Glutamatergic neuron (in vitro differentiated cells): ENCODE measurements around the gene PRAC1. TPM values are rescaled to one million over a fixed set of nuclear protein-coding genes. Genes with fewer than 3 reads are reported as not detected.

ENCODE experiments used
- DNase-seq: peaks from one replicate; pipeline ENCODE4 v3.0.0; 2022
- H3K27ac Mint-ChIP-seq: one replicate; pipeline ENCODE4 v1.8.0; 2020; ENCODE audit warnings: mild to moderate bottlenecking, mixed read lengths, inconsistent platforms; ENCODE audit not compliant: unreplicated experiment
- H3K27me3 Mint-ChIP-seq: one replicate; pipeline ENCODE4 v1.8.0; 2020; ENCODE audit warnings: mild to moderate bottlenecking, moderate library complexity, mixed read lengths, inconsistent platforms; ENCODE audit not compliant: unreplicated experiment
- H3K36me3 Mint-ChIP-seq: one replicate; pipeline ENCODE4 v1.8.0; 2020; ENCODE audit warnings: mild to moderate bottlenecking, mixed read lengths, inconsistent platforms; ENCODE audit not compliant: unreplicated experiment
- H3K4me1 Mint-ChIP-seq: one replicate; pipeline ENCODE4 v1.8.0; 2020; ENCODE audit warnings: mild to moderate bottlenecking, low read depth, mixed read lengths, inconsistent platforms; ENCODE audit not compliant: unreplicated experiment
- H3K4me3 Mint-ChIP-seq: one replicate; pipeline ENCODE4 v1.8.0; 2020; ENCODE audit warnings: mild to moderate bottlenecking, mixed read lengths, inconsistent platforms; ENCODE audit not compliant: unreplicated experiment
- H3K9me3 Mint-ChIP-seq: one replicate; pipeline ENCODE4 v1.8.0; 2020; ENCODE audit warnings: mild to moderate bottlenecking, moderate library complexity, mixed read lengths, inconsistent platforms; ENCODE audit not compliant: unreplicated experiment
- total RNA-seq: library from RNA; stranded (reverse); fragmentation: NEBNext Ultra II Directional; extraction: Animal tissue kit (Norgen Biotek cat#: 25700); gene quantifications from one replicate; pipeline ENCODE4 v1.2.1, GENCODE V29; 2021; ENCODE audit not compliant: unreplicated experiment
- TF ChIP-seq, protein P1 (sequence below): fragments of 200-600 bp; sonication (generic); IDR thresholded peaks from one replicate; pipeline ENCODE4 v1.5.0; 2021; ENCODE audit not compliant: partially characterized antibody, unreplicated experiment

The PRAC1 gene
- total RNA-seq, 1 donor from 2014 or later, result not detected

GRCh38 chr17:48722915-48723422, 651 bp upstream of the PRAC1 start, which contains the start of gene PRAC2:
Gene PRAC2, plus strand, starts transcription at chr17:48723185. Its CDS starts 1,226 bp downstream, at chr17:48724411.
- peak within 1 kb of the TSS; percentile 32 for H3K4me3 Mint-ChIP-seq
- H3K36me3 Mint-ChIP-seq, result peaks cover 3% of the 10 kb centered on the region
- TF ChIP-seq, protein P1, sequence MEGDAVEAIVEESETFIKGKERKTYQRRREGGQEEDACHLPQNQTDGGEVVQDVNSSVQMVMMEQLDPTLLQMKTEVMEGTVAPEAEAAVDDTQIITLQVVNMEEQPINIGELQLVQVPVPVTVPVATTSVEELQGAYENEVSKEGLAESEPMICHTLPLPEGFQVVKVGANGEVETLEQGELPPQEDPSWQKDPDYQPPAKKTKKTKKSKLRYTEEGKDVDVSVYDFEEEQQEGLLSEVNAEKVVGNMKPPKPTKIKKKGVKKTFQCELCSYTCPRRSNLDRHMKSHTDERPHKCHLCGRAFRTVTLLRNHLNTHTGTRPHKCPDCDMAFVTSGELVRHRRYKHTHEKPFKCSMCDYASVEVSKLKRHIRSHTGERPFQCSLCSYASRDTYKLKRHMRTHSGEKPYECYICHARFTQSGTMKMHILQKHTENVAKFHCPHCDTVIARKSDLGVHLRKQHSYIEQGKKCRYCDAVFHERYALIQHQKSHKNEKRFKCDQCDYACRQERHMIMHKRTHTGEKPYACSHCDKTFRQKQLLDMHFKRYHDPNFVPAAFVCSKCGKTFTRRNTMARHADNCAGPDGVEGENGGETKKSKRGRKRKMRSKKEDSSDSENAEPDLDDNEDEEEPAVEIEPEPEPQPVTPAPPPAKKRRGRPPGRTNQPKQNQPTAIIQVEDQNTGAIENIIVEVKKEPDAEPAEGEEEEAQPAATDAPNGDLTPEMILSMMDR, result no peak
- H3K27me3 Mint-ChIP-seq, result peaks cover 53% of the 10 kb centered on the region
- H3K27ac Mint-ChIP-seq, result no peak within 1 kb of the TSS
- DNase-seq, result no peak
- peaks cover 7% of the 10 kb centered on the region for H3K9me3 Mint-ChIP-seq
- H3K4me1 Mint-ChIP-seq, result peaks cover 3% of the 10 kb centered on the region

- Mint-ChIP-seq H3K4me3 (no peak overlapping the region), H3K36me3 (no peaks in the 10 kb centered on the region), H3K27ac (no peak overlapping the region), H3K27me3 (peaks cover 42% of the 10 kb centered on the region), H3K4me1 (peaks cover 3% of the 10 kb centered on the region), H3K9me3 (peaks cover 9% of the 10 kb centered on the region)
- TF ChIP-seq, protein P1, result no peak
- DNase-seq, result no peak
Observed at GRCh38 chr17:48721009-48721402, 1.3 kb downstream of the PRAC1 start.

DNA sequence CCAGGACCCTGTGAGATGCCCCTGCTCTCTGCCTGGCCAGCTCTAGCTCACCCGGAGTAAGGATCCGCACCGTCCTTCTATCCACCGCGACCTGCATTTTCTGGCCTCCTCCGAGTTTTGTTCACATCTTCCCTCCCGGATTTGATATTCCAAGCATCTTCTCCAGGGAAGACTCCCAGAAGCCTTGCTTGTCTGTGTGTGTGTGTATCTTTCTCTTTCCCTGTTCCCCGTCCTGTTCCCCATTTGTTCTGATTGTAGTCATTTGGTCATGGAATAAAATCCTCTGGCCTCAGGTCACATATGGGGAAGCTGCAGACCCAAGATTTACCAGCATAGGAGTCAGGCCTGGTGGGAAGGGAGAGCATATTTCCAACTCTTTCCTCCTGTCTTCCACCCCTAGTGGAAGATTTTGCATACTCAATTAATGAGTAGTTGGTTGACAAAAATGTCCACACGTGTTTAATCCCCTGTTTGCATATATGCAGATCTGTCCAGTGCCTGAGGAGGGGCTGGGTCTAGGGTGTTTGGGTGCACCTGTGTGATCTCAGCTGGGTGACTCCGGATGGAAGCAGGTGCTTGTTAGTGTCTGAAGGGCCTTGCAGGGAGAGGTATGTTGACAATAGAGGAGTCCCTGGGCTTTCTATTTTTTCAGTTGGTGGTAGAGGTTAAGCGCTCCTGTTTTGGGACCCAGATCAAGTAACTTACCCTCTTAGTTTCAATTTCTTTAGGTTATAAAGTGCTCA, 1.9 kb downstream of the PRAC1 start:
- Mint-ChIP-seq H3K9me3 (peaks cover 9% of the 10 kb centered on the region), H3K27me3 (peaks cover 41% of the 10 kb centered on the region), H3K27ac (no peak overlapping the region), H3K4me3 (no peak overlapping the region), H3K36me3 (no peaks in the 10 kb centered on the region), H3K4me1 (peaks cover 3% of the 10 kb centered on the region)
- TF ChIP-seq, protein P1, result no peak
- no peak for DNase-seq

GRCh38 chr17:48719642-48720265, 2.6 kb downstream of the PRAC1 start:
- H3K4me1 Mint-ChIP-seq, result peaks cover 3% of the 10 kb centered on the region
- no peak for DNase-seq
- no peaks in the 10 kb centered on the region for H3K36me3 Mint-ChIP-seq
- peaks cover 7% of the 10 kb centered on the region for H3K9me3 Mint-ChIP-seq
- no peak overlapping the region for H3K4me3 Mint-ChIP-seq
- H3K27ac Mint-ChIP-seq, result no peak overlapping the region
- TF ChIP-seq, protein P1, result no peak
- peaks cover 36% of the 10 kb centered on the region for H3K27me3 Mint-ChIP-seq
